Raji (cell line): ENCODE results near the gene CD81.
A peak's percentile ranks its signal among the peaks of the same experiment; 100 is the strongest.

Source experiments
- POLR2A ChIP-seq: IDR thresholded peaks from 2 replicates; pipeline ENCODE4 v1.6.1; 2011; ENCODE audit warnings: low read depth, low read length, control low read depth; ENCODE audit not compliant: insufficient read depth

The CD81 gene

GRCh38 chr11:2392241-2392959, 15.3 kb downstream of the CD81 start:
- no peak for TF ChIP-seq POLR2A

DNA sequence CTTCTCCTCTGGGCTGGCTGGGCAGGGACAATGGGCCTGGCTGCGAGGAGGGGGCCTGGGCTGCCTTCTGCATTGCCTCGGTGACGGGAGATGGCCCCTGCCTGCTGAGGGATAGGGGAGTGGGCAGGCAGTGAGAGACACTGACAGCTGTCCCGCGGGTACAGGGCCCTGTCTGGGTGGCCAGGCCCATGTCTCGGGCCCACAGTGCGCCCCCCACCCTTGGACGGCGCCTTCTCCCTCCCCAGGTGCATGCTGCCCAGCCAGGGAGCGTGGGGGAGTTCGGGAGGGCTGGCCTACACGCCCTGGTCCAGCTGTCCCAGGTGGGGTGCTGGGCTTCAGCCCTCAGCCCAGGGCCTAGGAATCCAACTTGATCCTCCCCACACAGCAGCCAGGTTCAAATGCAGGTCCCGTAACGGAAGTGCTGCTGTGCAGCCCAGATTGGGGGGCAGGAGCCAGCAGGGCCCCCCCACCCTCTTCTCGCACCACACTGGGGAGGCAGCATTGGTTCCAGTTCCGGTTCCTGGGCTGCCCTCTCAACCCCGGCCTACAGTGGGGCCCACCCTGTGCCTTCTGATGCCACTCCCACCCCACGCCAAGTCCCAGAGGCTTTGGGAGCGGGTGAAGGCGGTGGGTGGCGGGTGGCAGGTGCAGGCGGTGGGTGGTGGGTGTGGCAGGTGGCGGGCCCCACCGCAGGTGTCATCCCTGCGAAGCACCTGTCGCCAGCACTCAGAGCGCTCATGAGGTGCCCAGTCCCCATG, 16.2 kb downstream of the CD81 start:
- no peak for TF ChIP-seq POLR2A

DNA sequence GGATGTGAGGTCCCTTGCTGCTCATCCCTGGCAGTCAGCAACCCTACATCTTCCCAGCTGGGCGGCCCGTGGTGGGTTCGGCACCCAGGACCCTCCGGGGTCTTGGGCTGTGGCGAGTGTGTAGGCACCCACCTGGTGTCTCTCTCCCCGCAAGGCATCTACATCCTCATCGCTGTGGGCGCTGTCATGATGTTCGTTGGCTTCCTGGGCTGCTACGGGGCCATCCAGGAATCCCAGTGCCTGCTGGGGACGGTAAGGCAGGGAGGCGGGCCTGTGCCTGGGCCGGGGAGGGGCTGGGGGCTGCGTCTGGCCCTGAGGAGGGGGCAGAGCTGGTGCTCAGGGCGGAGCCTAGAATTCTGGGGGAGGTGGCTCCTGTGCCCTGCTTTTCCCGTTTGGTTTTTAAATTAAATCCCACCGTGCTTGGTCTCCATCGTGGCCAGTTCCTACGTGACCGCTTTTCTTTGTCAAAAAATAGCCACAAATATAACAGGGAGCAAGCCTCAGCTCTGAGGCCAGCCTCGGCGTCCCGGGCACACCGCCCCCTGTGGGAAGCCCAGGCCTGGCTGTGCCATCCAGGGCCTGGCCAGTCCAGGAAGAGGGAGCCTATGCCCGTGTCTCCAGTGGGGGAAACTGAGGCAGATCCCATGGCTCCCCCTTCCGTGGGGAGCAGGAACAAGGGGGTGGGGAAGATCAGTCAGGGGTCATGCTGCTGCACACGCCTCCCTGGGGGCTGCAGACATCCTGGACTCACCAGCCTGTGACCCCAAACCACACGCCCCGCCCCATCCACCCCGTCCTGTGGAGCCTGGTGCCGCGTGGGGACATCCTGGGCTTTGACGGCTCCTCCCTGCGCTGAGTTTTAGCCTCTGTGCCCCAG, 17.1 kb downstream of the CD81 start:
- TF ChIP-seq POLR2A: no peak

- no peak for TF ChIP-seq POLR2A
These were observed 17.7 kb downstream of the CD81 start for GRCh38 chr11:2394818-2395105.

DNA sequence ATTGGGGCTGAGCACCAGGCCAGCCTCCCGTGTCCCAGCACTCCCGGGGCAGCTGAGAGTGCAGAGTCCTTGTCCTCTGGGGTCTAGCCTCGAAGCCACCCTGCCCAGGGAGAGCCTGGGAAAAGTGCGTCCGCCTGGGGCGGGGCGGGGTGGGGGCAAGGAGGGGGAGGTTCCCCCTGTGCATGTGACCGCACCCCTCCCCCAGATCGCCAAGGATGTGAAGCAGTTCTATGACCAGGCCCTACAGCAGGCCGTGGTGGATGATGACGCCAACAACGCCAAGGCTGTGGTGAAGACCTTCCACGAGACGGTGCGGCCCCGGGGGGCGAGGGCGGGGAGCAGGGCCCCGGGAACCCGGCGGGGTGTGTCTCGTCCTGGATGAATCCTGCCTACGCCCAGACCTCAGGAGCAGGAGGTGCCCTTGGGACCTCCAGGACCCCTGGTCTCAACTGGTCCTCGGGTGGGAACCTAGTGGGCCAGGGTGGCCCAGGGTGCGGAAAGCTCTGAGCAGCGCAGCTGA, 18.2 kb downstream of the CD81 start:
- no peak for TF ChIP-seq POLR2A

- TF ChIP-seq POLR2A: no peak
These were observed 18.7 kb downstream of the CD81 start for GRCh38 chr11:2395856-2396255.

DNA sequence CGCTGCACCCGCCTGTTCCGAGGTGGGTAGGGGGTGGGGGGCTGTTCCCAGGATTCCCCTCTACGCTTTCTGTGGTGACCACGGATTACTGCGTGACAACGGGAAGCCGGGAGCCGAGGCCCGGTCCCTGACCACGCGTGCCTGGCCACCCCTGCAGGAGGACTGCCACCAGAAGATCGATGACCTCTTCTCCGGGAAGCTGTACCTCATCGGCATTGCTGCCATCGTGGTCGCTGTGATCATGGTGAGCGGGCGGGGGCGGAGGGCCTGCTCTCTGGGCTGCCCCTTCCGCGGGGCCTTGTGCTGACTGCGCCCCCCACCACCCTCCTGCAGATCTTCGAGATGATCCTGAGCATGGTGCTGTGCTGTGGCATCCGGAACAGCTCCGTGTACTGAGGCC, 19.4 kb downstream of the CD81 start:
- no peak for TF ChIP-seq POLR2A

DNA sequence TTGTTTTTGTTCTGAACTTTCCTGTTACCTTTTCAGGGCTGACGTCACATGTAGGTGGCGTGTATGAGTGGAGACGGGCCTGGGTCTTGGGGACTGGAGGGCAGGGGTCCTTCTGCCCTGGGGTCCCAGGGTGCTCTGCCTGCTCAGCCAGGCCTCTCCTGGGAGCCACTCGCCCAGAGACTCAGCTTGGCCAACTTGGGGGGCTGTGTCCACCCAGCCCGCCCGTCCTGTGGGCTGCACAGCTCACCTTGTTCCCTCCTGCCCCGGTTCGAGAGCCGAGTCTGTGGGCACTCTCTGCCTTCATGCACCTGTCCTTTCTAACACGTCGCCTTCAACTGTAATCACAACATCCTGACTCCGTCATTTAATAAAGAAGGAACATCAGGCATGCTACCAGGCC, 19.9 kb downstream of the CD81 start:
- no peak for TF ChIP-seq POLR2A

DNA sequence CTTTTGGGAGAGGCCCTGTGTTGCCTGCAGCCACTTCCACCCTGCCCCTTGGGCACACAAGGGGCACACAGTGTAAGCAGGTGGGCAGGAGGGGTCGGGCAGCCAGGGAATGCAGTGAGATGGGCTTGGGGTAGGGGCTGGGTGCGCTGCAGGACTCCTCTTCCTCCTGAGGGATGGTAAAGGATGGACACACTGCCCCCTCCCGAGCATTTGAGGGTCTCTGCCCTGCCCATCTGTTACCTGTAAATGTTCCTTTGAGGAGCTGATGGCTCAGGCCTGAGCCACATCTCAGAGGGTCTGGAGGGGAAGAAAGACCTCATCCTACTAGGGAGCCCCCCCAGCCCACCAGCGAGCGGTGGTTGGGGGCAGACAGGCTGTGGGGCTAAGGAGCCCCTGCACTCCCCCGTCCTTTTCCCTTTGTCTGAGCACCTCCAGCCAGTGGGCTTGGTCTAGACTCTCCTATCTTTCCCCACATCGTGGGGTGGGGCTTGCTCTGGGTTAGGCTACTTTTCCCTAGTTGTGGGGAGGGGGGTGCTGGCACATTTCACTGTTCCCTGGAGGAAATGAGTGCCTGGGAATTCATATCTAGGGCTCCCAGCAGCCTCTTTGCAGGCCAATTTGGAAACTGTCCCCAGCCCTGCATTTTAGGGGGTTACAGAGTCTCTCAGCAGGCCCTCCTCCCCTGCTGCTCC, 21.7 kb downstream of the CD81 start:
- no peak for TF ChIP-seq POLR2A

DNA sequence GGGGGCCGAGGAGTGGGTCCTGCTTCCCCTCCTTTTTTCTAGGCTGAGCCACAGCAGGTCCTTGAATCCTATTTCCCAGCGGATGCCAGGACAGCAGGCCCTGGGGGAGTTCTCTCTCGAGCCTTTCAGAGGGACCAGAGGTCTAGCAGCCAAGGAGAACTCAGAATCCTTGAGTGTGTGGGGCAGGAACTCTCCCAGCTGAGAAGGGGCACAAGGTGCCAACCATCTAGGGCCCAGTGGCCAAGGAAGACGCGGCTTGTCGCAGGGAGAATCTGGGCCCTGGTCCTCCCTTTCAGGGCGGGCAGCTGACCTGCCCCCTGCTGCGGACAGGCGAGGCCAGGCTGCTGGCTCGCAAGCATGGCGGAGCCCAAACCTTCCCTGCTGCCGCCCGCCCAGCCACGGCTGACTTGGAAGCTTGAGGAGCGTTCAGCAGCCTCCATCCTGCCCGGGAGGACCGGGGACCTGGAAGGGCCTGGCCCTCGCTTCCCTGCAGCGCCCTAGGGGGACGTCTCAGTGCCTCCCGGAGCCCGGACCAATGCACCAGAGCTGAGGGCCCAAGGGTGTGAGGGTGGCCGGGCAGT, 22.5 kb downstream of the CD81 start:
- TF ChIP-seq POLR2A: no peak

- TF ChIP-seq POLR2A: peak; percentile 75
These were observed 23.1 kb downstream of the CD81 start, which contains the start of gene TSSC4 for GRCh38 chr11:2400069-2400761. Gene TSSC4 (plus strand): TSS chr11:2400750. CDS start chr11:2402634, 1,884 bp downstream.

DNA sequence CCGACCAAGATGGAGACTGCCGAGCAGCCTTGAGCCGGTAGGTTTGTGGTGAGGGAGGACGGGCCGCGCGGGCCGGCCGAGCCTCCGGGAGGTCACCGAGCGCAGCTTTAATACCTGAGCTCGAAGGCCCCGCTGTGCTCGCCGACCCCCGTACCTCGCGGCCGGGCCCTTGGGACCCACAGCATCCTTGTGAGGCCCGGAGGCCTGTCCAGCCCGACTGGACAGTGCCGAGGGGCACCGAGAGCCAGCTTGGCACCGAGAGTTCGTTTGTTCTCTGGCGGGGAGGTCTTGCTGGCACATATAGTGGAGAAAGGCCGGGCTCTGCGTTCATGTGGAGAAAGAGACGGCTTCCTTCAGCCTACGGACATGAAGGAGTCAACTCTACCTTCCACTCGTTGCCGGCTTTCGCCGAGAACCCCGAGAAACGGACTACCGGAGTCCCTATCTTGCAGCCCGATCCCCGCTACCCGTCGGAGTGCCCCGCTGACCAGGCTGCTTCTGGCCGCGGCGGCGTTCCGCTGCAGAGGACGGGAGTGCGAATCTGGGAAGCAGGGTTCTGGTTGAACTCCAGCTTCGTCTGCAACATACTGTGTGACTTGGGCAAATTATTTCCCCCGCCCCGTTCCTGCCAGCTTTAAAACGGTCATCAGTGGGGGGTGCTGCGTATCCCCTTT, 23.8 kb downstream of the CD81 start:
- TF ChIP-seq POLR2A: no peak; the same call in 1 of the 2 replicates

GRCh38 chr11:2401436-2401984, 24.4 kb downstream of the CD81 start:
- TF ChIP-seq POLR2A: no peak
